MM.1S (cell line): ENCODE data around the gene SNX8.

Experiments
- EZH2 ChIP-seq: fragments of 300-600 bp; sonication (generic); optimal IDR thresholded peaks from 2 replicates; pipeline ENCODE3; 2017; ENCODE audit warnings: low read depth, mild to moderate bottlenecking, antibody characterized with exemption, low read length, mixed read lengths
- EZH2phosphoT487 ChIP-seq: fragments of 300-600 bp; sonication (generic); IDR thresholded peaks from 2 replicates; pipeline ENCODE4 v1.6.1; 2018; ENCODE audit warnings: antibody characterized with exemption, low read length
- TF ChIP-seq, protein P1 (sequence below): fragments of 300-600 bp; sonication (generic); IDR thresholded peaks from 2 replicates; pipeline ENCODE4 v1.5.1; 2016; ENCODE audit warnings: antibody characterized with exemption, low read length, mixed read lengths

DNA sequence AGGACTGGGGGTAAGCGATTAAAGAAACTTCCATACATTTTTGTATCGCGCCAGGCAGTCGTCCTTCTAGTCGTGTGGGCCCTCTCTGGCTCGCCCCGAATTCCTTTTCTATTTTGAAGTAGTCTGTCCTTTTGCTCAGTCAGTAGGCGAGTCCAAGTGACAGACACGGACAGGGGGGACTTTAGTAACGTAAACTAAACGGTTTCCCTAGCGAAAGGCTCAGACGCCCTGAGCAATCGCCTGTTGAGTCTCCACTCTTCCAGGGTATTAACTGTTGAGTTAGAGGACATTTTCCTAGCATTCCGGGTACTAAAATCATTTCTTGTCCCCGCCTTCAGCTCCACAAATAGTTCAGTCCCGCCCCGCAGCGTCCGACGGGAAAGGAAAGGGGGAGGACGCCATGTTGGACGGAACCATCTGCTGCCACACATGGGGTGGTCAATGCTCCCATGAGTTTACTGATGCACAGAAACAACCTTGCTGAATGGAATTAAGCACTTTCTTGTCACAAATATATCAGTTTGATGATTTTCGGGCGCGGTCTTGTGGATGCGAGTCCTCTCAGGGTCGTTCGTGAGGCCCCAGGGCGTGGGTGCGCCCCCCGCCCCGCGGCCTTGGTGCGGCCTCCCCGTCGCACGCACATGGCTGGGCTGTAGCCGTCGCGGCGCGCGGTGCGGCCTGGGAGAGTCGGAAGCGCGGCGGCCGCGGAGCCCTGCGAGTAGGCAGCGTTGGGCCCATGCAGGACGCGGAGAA, 40.1 kb upstream of the SNX8 start, which contains the start of gene EIF3B:
- TF ChIP-seq, protein P1, sequence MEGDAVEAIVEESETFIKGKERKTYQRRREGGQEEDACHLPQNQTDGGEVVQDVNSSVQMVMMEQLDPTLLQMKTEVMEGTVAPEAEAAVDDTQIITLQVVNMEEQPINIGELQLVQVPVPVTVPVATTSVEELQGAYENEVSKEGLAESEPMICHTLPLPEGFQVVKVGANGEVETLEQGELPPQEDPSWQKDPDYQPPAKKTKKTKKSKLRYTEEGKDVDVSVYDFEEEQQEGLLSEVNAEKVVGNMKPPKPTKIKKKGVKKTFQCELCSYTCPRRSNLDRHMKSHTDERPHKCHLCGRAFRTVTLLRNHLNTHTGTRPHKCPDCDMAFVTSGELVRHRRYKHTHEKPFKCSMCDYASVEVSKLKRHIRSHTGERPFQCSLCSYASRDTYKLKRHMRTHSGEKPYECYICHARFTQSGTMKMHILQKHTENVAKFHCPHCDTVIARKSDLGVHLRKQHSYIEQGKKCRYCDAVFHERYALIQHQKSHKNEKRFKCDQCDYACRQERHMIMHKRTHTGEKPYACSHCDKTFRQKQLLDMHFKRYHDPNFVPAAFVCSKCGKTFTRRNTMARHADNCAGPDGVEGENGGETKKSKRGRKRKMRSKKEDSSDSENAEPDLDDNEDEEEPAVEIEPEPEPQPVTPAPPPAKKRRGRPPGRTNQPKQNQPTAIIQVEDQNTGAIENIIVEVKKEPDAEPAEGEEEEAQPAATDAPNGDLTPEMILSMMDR: no peak
- TF ChIP-seq EZH2phosphoT487 (no peak), EZH2 (no peak)
